ENCODE data around the gene NDUFB8.
A peak's percentile ranks its signal among the peaks of the same experiment; 100 is the strongest.

The NDUFB8 gene

GRCh38 chr10:100506596-100507356, 22.9 kb downstream of the NDUFB8 start:
- TF ChIP-seq ZNF354C (tag by site-specific recombination; IDR thresholded peaks at IDR 0.05; ENCODE audit: borderline replicate concordance, low read depth) = no peak
- TF ChIP-seq ZSCAN30 (tag by site-specific recombination; IDR thresholded peaks at IDR 0.05) = no peak
- Histone ChIP-seq H3K4me3 (ENCODE audit: low read depth, low read length) (no peak overlapping the region), H3K27ac (ENCODE audit: extremely low read depth, low read depth, low read length) (no peak overlapping the region), H3K9me3 (ENCODE audit: control insufficient read depth, insufficient read depth, low read depth, low read length) (no peaks in the 10 kb centered on the region), H3K36me3 (ENCODE audit: control insufficient read depth in 2 of 2, insufficient read depth in 1 of 2, low read length in 2 of 2) (peaks cover 0 to 60% of the 10 kb centered on the region in 2 experiments; a peak in 2 of 3 replicates), H3K4me1 (ENCODE audit: control insufficient read depth, insufficient read depth, low read length) (no peaks in the 10 kb centered on the region)
- CTCF ChIA-PET = interaction anchor here (0.6 to 8.8 kb wide), 7 partner anchors 11 to 372 kb away, joined by 4 to 97 read pairs (median 7); no protein-coding TSS in a partner anchor
- POLR2A ChIA-PET = no interaction called here

- no peak for TF ChIP-seq ZNF621 (tag by site-specific recombination; IDR thresholded peaks at IDR 0.05)
- no peak for TF ChIP-seq IKZF3 (tag by site-specific recombination; IDR thresholded peaks at IDR 0.05)
- TF ChIP-seq ZNF626 (tag by site-specific recombination; IDR thresholded peaks at IDR 0.05) = no peak
- TF ChIP-seq PATZ1 (tag by site-specific recombination; IDR thresholded peaks at IDR 0.05) = no peak
- TF ChIP-seq ZNF629 (tag by site-specific recombination; IDR thresholded peaks at IDR 0.05) = no peak
- TF ChIP-seq SCRT2 (tag by site-specific recombination; IDR thresholded peaks at IDR 0.05) = peak; percentile 83
- TF ChIP-seq ZNF24 (tag by site-specific recombination; IDR thresholded peaks at IDR 0.05) = no peak
- peak; percentile 70; the same call in 1 of the 2 replicates for TF ChIP-seq SCRT1 (tag by site-specific recombination; IDR thresholded peaks at IDR 0.05; ENCODE audit: borderline replicate concordance)
- H3K9me3 ChIP-seq (ENCODE audit: control insufficient read depth, insufficient read depth, low read depth, low read length) = no peaks in the 10 kb centered on the region
- CTCF ChIA-PET = interaction anchor here (0.9 to 2.4 kb wide), 3 partner anchors 13 to 71 kb away, joined by 5 to 12 read pairs (median 10); no protein-coding TSS in a partner anchor
- POLR2A ChIA-PET = no interaction called here
- no peak overlapping the region for H3K4me3 ChIP-seq (ENCODE audit: low read depth, low read length)
- no peaks in the 10 kb centered on the region for H3K4me1 ChIP-seq (ENCODE audit: control insufficient read depth, insufficient read depth, low read length)
- peaks cover 0 to 62% of the 10 kb centered on the region in 2 experiments for H3K36me3 ChIP-seq (ENCODE audit: control insufficient read depth in 2 of 2, insufficient read depth in 1 of 2, low read length in 2 of 2)
- no peak overlapping the region for H3K27ac ChIP-seq (ENCODE audit: extremely low read depth, low read depth, low read length)
These were observed 24.5 kb downstream of the NDUFB8 start for GRCh38 chr10:100505164-100505563.

- no peak overlapping the region for H3K27ac ChIP-seq (ENCODE audit: extremely low read depth, low read depth, low read length)
- TF ChIP-seq, protein P1, sequence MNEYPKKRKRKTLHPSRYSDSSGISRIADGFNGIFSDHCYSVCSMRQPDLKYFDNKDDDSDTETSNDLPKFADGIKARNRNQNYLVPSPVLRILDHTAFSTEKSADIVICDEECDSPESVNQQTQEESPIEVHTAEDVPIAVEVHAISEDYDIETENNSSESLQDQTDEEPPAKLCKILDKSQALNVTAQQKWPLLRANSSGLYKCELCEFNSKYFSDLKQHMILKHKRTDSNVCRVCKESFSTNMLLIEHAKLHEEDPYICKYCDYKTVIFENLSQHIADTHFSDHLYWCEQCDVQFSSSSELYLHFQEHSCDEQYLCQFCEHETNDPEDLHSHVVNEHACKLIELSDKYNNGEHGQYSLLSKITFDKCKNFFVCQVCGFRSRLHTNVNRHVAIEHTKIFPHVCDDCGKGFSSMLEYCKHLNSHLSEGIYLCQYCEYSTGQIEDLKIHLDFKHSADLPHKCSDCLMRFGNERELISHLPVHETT (tag by site-specific recombination; IDR thresholded peaks at IDR 0.05) = no peak
- no peak for TF ChIP-seq ZNF626 (tag by site-specific recombination; IDR thresholded peaks at IDR 0.05)
- H3K4me3 ChIP-seq (ENCODE audit: low read depth, low read length) = no peak overlapping the region
- ChIA-PET POLR2A (no interaction called here), CTCF (interaction anchor here (0.6 to 2.4 kb wide), 6 partner anchors 13 to 195 kb away, joined by 3 to 12 read pairs (median 4); no protein-coding TSS in a partner anchor)
- peaks cover 0 to 72% of the 10 kb centered on the region in 2 experiments for H3K36me3 ChIP-seq (ENCODE audit: control insufficient read depth in 2 of 2, insufficient read depth in 1 of 2, low read length in 2 of 2)
- no peaks in the 10 kb centered on the region for H3K4me1 ChIP-seq (ENCODE audit: control insufficient read depth, insufficient read depth, low read length)
- no peaks in the 10 kb centered on the region for H3K9me3 ChIP-seq (ENCODE audit: control insufficient read depth, insufficient read depth, low read depth, low read length)
These were observed 25.6 kb downstream of the NDUFB8 start for GRCh38 chr10:100504096-100504495.

- POLR2A ChIA-PET = no interaction called here
- Histone ChIP-seq H3K36me3 (ENCODE audit: control insufficient read depth in 2 of 2, insufficient read depth in 1 of 2, low read length in 2 of 2) (peaks cover 0 to 81% of the 10 kb centered on the region in 2 experiments), H3K4me1 (ENCODE audit: control insufficient read depth, insufficient read depth, low read length) (no peaks in the 10 kb centered on the region), H3K27ac (ENCODE audit: extremely low read depth, low read depth, low read length) (no peak overlapping the region), H3K9me3 (ENCODE audit: control insufficient read depth, insufficient read depth, low read depth, low read length) (no peaks in the 10 kb centered on the region), H3K4me3 (ENCODE audit: low read depth, low read length) (no peak overlapping the region)
- CTCF ChIA-PET = interaction anchor here (1.8 to 2.4 kb wide), 3 partner anchors 16 to 20 kb away, joined by 6 to 12 read pairs (median 10); no protein-coding TSS in a partner anchor
- TF ChIP-seq ZNF510 (tag by site-specific recombination; IDR thresholded peaks at IDR 0.05; ENCODE audit: insufficient replicate concordance) (no peak), ZNF521 (tag by site-specific recombination; IDR thresholded peaks at IDR 0.05) (no peak), ATF2 (tag by site-specific recombination; IDR thresholded peaks at IDR 0.05; ENCODE audit: low read depth) (no peak), SP3 (tag by site-specific recombination; IDR thresholded peaks at IDR 0.05) (no peak), ZNF792 (tag by site-specific recombination; IDR thresholded peaks at IDR 0.05) (no peak), GLI2 (tag by site-specific recombination; IDR thresholded peaks at IDR 0.05; ENCODE audit: borderline replicate concordance, low read depth) (no peak), ZBTB7A (tag by site-specific recombination; IDR thresholded peaks at IDR 0.05; ENCODE audit: low read depth) (no peak), ZNF132 (tag by site-specific recombination; IDR thresholded peaks at IDR 0.05; ENCODE audit: borderline replicate concordance) (no peak), ZSCAN30 (tag by site-specific recombination; IDR thresholded peaks at IDR 0.05) (no peak), ZFHX2 (tag by site-specific recombination; conservative IDR thresholded peaks at IDR 0.05) (no peak), ZNF610 (tag by site-specific recombination; IDR thresholded peaks at IDR 0.05; ENCODE audit: borderline replicate concordance) (no peak), ZNF623 (tag by site-specific recombination; IDR thresholded peaks at IDR 0.05) (no peak)
These were observed 26.7 kb downstream of the NDUFB8 start for GRCh38 chr10:100502926-100503494.
